Measurements from ENCODE around the gene RCC2.

DNA sequence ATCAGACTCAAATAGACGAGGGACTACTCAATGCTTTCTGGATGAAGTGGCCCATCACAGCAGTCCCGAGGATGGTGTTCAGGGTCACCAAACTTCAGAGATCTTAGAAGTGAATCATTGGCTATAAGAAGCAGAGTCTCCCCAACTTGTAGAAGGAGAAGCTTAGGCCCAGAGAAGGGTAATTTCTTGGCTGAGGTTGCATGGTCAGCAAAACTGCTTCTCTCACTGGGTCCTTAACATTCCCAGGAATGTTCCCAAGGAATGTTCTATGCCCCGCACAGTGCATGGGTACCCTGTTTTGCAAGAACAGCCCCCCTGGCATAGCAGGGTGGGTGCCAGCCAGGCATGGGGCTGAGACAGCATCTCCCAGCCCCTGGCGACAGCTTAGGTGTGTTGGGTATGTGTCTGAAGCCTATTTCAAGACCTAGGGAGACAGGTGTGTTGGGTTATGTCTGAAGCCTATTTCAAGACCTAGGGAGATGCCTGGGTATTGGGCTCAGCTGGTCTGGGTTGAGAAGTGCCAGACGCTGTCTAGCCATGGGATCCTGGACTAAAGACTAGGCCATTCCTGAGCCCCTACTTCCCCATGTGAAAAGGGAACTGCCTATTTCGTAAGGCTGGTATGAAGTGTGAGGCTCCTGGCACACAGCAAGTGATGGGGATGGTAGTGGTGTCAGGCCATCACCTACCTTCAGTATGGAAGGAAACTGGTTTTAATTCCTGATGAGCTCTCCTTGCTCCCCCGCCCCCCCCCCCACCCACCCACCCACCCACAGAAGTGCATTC is 41.4 kb downstream of the RCC2 start:
- TF ChIP-seq FOXA1 (IDR thresholded peaks at IDR 0.05) (no peak), TAF1 (conservative IDR thresholded peaks at IDR 0.05) (no peak), EGR1 (IDR thresholded peaks at IDR 0.05; ENCODE audit: low read depth in 2 of 2) (no peak), JUND (IDR thresholded peaks at IDR 0.05) (no peak), RAD21 (IDR thresholded peaks at IDR 0.05) (no peak), YY1 (IDR thresholded peaks at IDR 0.05) (no peak)
- TF ChIP-seq, protein P1, sequence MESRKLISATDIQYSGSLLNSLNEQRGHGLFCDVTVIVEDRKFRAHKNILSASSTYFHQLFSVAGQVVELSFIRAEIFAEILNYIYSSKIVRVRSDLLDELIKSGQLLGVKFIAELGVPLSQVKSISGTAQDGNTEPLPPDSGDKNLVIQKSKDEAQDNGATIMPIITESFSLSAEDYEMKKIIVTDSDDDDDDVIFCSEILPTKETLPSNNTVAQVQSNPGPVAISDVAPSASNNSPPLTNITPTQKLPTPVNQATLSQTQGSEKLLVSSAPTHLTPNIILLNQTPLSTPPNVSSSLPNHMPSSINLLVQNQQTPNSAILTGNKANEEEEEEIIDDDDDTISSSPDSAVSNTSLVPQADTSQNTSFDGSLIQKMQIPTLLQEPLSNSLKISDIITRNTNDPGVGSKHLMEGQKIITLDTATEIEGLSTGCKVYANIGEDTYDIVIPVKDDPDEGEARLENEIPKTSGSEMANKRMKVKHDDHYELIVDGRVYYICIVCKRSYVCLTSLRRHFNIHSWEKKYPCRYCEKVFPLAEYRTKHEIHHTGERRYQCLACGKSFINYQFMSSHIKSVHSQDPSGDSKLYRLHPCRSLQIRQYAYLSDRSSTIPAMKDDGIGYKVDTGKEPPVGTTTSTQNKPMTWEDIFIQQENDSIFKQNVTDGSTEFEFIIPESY (IDR thresholded peaks at IDR 0.05) = no peak
- TF ChIP-seq, protein P2, sequence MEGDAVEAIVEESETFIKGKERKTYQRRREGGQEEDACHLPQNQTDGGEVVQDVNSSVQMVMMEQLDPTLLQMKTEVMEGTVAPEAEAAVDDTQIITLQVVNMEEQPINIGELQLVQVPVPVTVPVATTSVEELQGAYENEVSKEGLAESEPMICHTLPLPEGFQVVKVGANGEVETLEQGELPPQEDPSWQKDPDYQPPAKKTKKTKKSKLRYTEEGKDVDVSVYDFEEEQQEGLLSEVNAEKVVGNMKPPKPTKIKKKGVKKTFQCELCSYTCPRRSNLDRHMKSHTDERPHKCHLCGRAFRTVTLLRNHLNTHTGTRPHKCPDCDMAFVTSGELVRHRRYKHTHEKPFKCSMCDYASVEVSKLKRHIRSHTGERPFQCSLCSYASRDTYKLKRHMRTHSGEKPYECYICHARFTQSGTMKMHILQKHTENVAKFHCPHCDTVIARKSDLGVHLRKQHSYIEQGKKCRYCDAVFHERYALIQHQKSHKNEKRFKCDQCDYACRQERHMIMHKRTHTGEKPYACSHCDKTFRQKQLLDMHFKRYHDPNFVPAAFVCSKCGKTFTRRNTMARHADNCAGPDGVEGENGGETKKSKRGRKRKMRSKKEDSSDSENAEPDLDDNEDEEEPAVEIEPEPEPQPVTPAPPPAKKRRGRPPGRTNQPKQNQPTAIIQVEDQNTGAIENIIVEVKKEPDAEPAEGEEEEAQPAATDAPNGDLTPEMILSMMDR (IDR thresholded peaks at IDR 0.05; ENCODE audit: low read depth, low read length, missing input control) = no peak
- TF ChIP-seq, protein P3, sequence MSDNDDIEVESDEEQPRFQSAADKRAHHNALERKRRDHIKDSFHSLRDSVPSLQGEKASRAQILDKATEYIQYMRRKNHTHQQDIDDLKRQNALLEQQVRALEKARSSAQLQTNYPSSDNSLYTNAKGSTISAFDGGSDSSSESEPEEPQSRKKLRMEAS (IDR thresholded peaks at IDR 0.05) = no peak
- TF ChIP-seq, protein P4, sequence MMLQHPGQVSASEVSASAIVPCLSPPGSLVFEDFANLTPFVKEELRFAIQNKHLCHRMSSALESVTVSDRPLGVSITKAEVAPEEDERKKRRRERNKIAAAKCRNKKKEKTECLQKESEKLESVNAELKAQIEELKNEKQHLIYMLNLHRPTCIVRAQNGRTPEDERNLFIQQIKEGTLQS (IDR thresholded peaks at IDR 0.05) = no peak
